Endothelial cell of umbilical vein (primary cell): Measurements from ENCODE around the gene MT1HL1. TPM values are rescaled to one million over a fixed set of nuclear protein-coding genes. Genes with fewer than 3 reads are reported as not detected.

Experiments used
- BruUV-seq: library from RNA; stranded (reverse); fragments of 400-500 nt; replicated peaks from 2 replicates; lab custom pipeline; 2021; lab: Mats Ljungman, UMichigan
- CTCF ChIA-PET: fragments of 300-600, 350-600 bp; sonication (Branson Sonifier 250); formaldehyde crosslinking; loops from one replicate; lab custom pipeline; 2021; ENCODE audit warnings: antibody characterized with exemption, inconsistent platforms; lab: Charles Lee
- POLR2A ChIA-PET: fragments of 300-600, 350-600 bp; sonication (Branson Sonifier 250); formaldehyde crosslinking; loops from one replicate; lab custom pipeline; 2021; ENCODE audit warnings: antibody characterized with exemption, inconsistent platforms; lab: Charles Lee
- DNase-seq: peaks from one replicate; pipeline ENCODE4 v3.0.0-alpha.2; 2011; ENCODE audit warnings: low read depth, low spot score
- FAIRE-seq: peaks from 2 replicates; lab custom pipeline; 2011; peaks lifted over from hg19 to GRCh38; lab: Jason Lieb, UNC
- H2AFZ ChIP-seq: 2 replicates; pipeline ENCODE4 v1.6.0; 2012; ENCODE audit warnings: low read depth, low read length, control low read depth, inconsistent platforms
- H3K27ac ChIP-seq: 2 replicates; pipeline ENCODE4 v1.5.1; 2011; ENCODE audit warnings: low read depth, mild to moderate bottlenecking, control low read depth, low read length, moderate library complexity; ENCODE audit not compliant: insufficient read depth
- H3K27me3 ChIP-seq, 2 experiments: 2 replicates each; pipeline versions ENCODE4 v1.6.0 to v1.6.1; 2011; ENCODE audit warnings: low read length in 2 of 2, mixed read lengths in 1 of 2; ENCODE audit not compliant: control insufficient read depth in 2 of 2, insufficient read depth in 2 of 2
- H3K36me3 ChIP-seq, 2 experiments: 2 replicates in 1 of 2; 3 replicates in 1 of 2; pipeline ENCODE4 v1.5.1; 2011; ENCODE audit warnings: low read length in 2 of 2, mild to moderate bottlenecking in 1 of 2, moderate library complexity in 1 of 2; ENCODE audit not compliant: control insufficient read depth in 2 of 2, insufficient read depth in 2 of 2; ENCODE audit errors: extremely low read depth in 1 of 2
- H3K4me1 ChIP-seq: 3 replicates; pipeline ENCODE4 v1.5.1; 2011; ENCODE audit warnings: mild to moderate bottlenecking, low read length; ENCODE audit not compliant: control insufficient read depth, insufficient read depth; ENCODE audit errors: extremely low read depth
- H3K4me2 ChIP-seq: 2 replicates; pipeline ENCODE4 v1.6.1; 2011; ENCODE audit warnings: low read length, control low read depth, mixed read lengths; ENCODE audit not compliant: insufficient read depth
- H3K4me3 ChIP-seq, 3 experiments: fragments of 200-600 bp in 1 of 3; sonication (generic), shearing (Covaris generic) in 1 of 3; replicated peaks in 1 of 3; 2 replicates each; pipeline ENCODE4 v1.5.1; 2011 to 2016; ENCODE audit warnings: control low read depth in 3 of 3, low read length in 3 of 3, mild to moderate bottlenecking in 2 of 3, inconsistent platforms in 1 of 3, low read depth in 1 of 3, moderate library complexity in 1 of 3; ENCODE audit not compliant: insufficient read depth in 1 of 3
- H3K79me2 ChIP-seq: 2 replicates; pipeline ENCODE4 v1.6.0; 2012; ENCODE audit warnings: low read length, inconsistent platforms; ENCODE audit not compliant: control insufficient read depth, insufficient read depth
- H3K9ac ChIP-seq: replicated peaks from 2 replicates; pipeline ENCODE3; 2011; ENCODE audit warnings: low read length, control low read depth; ENCODE audit not compliant: insufficient read depth; ENCODE audit errors: extremely low read depth
- H3K9me1 ChIP-seq: replicated peaks from 3 replicates; pipeline ENCODE4 v1.6.0; 2011; ENCODE audit warnings: mild to moderate bottlenecking, low read length; ENCODE audit not compliant: control insufficient read depth, insufficient read depth; ENCODE audit errors: extremely low read depth
- H3K9me3 ChIP-seq: replicated peaks from 2 replicates; pipeline ENCODE4 v1.5.1; 2012; ENCODE audit warnings: low read length, inconsistent platforms; ENCODE audit not compliant: control insufficient read depth, insufficient read depth
- H4K20me1 ChIP-seq: replicated peaks from 2 replicates; pipeline ENCODE3; 2011; ENCODE audit warnings: mild to moderate bottlenecking, low read length; ENCODE audit not compliant: control insufficient read depth, insufficient read depth; ENCODE audit errors: extremely low read depth
- CTCF ChIP-seq, 2 donors: IDR thresholded peaks; 1 replicate in 1 of 2; 2 replicates in 1 of 2; pipeline ENCODE4 v1.5.1; 2011; ENCODE audit warnings: low read length in 2 of 2, mild to moderate bottlenecking in 2 of 2, moderate library complexity in 2 of 2, control low read depth in 1 of 2, inconsistent platforms in 1 of 2, low read depth in 1 of 2; ENCODE audit not compliant: insufficient read depth in 1 of 2; ENCODE audit errors: extremely low read depth in 1 of 2
- EZH2 ChIP-seq: IDR thresholded peaks from 2 replicates; pipeline ENCODE4 v1.6.1; 2012; ENCODE audit warnings: borderline replicate concordance, low read depth, mild to moderate bottlenecking, moderate library complexity, low read length, inconsistent platforms; ENCODE audit not compliant: severe bottlenecking
- FOS ChIP-seq: IDR thresholded peaks from 2 replicates; pipeline ENCODE4 v1.6.1; 2011; ENCODE audit warnings: mild to moderate bottlenecking, low read length, moderate library complexity, borderline replicate concordance; ENCODE audit not compliant: insufficient read depth
- GATA2 ChIP-seq: IDR thresholded peaks from 2 replicates; pipeline ENCODE4 v1.7.0; 2011; ENCODE audit warnings: low read depth, mild to moderate bottlenecking, moderate library complexity, mixed read lengths, low read length; ENCODE audit not compliant: insufficient read length, insufficient read depth
- JUN ChIP-seq: IDR thresholded peaks from 2 replicates; pipeline ENCODE4 v1.6.1; 2011; ENCODE audit warnings: borderline replicate concordance, low read depth; ENCODE audit not compliant: insufficient read length, insufficient read depth
- MAX ChIP-seq: IDR thresholded peaks from 2 replicates; pipeline ENCODE4 v1.6.1; 2011; ENCODE audit not compliant: insufficient read depth, insufficient read length
- MYC ChIP-seq: IDR thresholded peaks from one replicate; pipeline ENCODE4 v1.6.1; 2011; ENCODE audit warnings: mild to moderate bottlenecking, low read depth, low read length
- POLR2A ChIP-seq: IDR thresholded peaks from 2 replicates; pipeline ENCODE4 v1.6.1; 2012; ENCODE audit warnings: low read depth, mild to moderate bottlenecking, control low read depth, low read length
- POLR2AphosphoS5 ChIP-seq: IDR thresholded peaks from 2 replicates; pipeline ENCODE4 v1.6.1; 2012; ENCODE audit warnings: low read depth, mild to moderate bottlenecking, control low read depth, low read length, moderate library complexity; ENCODE audit not compliant: insufficient read depth
- dilution Hi-C: fragments of 300-500 bp; cut with MboI; formaldehyde crosslinking; loops from one replicate; pipeline ENCODE4 v1.15.0; 2019; ENCODE audit warnings: low sequenced_read_pairs; ENCODE audit not compliant: extremely low pct_ligation_motif_present
- intact Hi-C: fragments of 100-400 bp; cut with micrococcal nuclease; formaldehyde crosslinking; loops from one replicate; pipeline ENCODE4 v1.10.0; 2022
- polyA plus RNA-seq, 4 experiments: library from polyadenylated mRNA; depleted of rRNA in 3 of 4; stranded (reverse) in 3 of 4; unstranded in 1 of 4; fragments of >200 nt; gene quantifications; 2 replicates each; pipeline versions ENCODE4 v1.2.1 to v1.2.3, GENCODE V29; 2011 to 2012; ENCODE audit warnings: missing spikeins in 1 of 4
- total RNA-seq: library from RNA; stranded (reverse); gene quantifications from 2 replicates; pipeline ENCODE4 v1.2.3, GENCODE V29; 2021

The MT1HL1 gene
- total and polyA plus RNA-seq, 2 donors (not counting 3 experiments of a cell fraction or from before 2014, with no cell fraction given): not detected

GRCh38 chr1:237050185-237050584, 45.9 kb upstream of the MT1HL1 start:
- dilution Hi-C loops (no loop called here), intact Hi-C loops (no loop called here)
- DNase-seq (no peak), FAIRE-seq (no peak)
- no peak for TF ChIP-seq CTCF (IDR thresholded peaks at IDR 0.05; ENCODE audit: extremely low read depth in 1 of 2, insufficient read depth in 1 of 2, low read depth in 1 of 2, low read length in 2 of 2)
- TF ChIP-seq MYC: no peak
- no peak for TF ChIP-seq POLR2AphosphoS5
- no peak for TF ChIP-seq GATA2
- no peak for TF ChIP-seq FOS
- TF ChIP-seq POLR2A: no peak
- no peak for TF ChIP-seq EZH2
- TF ChIP-seq JUN: no peak
- TF ChIP-seq MAX: no peak
- POLR2A ChIA-PET: no interaction called here
- no TSS peak for BruUV-seq
- Histone ChIP-seq H3K4me2 (no peak overlapping the region), H2AFZ (no peak overlapping the region), H3K9ac (no peak overlapping the region), H3K4me1 (no peaks in the 10 kb centered on the region), H3K79me2 (no peaks in the 10 kb centered on the region), H3K36me3 (no peaks in the 10 kb centered on the region), H3K4me3 (no peak overlapping the region), H3K27ac (no peak overlapping the region), H3K27me3 (no peaks in the 10 kb centered on the region), H3K9me3 (no peaks in the 10 kb centered on the region), H3K9me1 (no peaks in the 10 kb centered on the region), H4K20me1 (no peaks in the 10 kb centered on the region)
- CTCF ChIA-PET: no interaction called here
